Naive thymus-derived CD4-positive, alpha-beta T cell (primary cell): Measurements from ENCODE around the gene FAAP100. TPM values are rescaled to one million over a fixed set of nuclear protein-coding genes. Genes with fewer than 3 reads are reported as not detected.

Experiments used
- ATAC-seq: fragments of 150-1000 bp; cut with Tn5 transposase; 2 replicates; pipeline ENCODE4 v1.10.0; 2021; ENCODE audit warnings: mild to moderate bottlenecking, moderate library complexity
- CTCF ChIA-PET: fragments of 350-600 bp; sonication (Branson Sonifier 250); formaldehyde crosslinking; loops from one replicate; lab custom pipeline; 2021; ENCODE audit warnings: antibody characterized with exemption; lab: Charles Lee
- POLR2A ChIA-PET: fragments of 350-600 bp; sonication (Branson Sonifier 250); formaldehyde crosslinking; loops from one replicate; lab custom pipeline; 2021; ENCODE audit warnings: antibody characterized with exemption, inconsistent platforms; lab: Charles Lee
- DNase-seq, 9 donors: peaks; one replicate each; pipeline versions ENCODE4 v3.0.0 to v3.0.0-alpha.2; 2020 to 2022; ENCODE audit warnings: mixed read lengths in 1 of 9
- H3K27ac ChIP-seq: one replicate; pipeline ENCODE4 v1.7.0; 2013; ENCODE audit warnings: mild to moderate bottlenecking, low read depth, low read length, moderate library complexity
- H3K27me3 ChIP-seq, 2 donors: one replicate each; pipeline ENCODE4 v1.7.0; 2013; ENCODE audit warnings: low read length in 2 of 2, mild to moderate bottlenecking in 2 of 2, moderate library complexity in 2 of 2; ENCODE audit not compliant: control insufficient read depth in 2 of 2, insufficient read depth in 2 of 2
- H3K36me3 ChIP-seq, 3 experiments: 1 replicate in 2 of 3; 2 replicates in 1 of 3; pipeline ENCODE4 v1.7.0; 2013; ENCODE audit warnings: low read length in 3 of 3, mild to moderate bottlenecking in 3 of 3, moderate library complexity in 1 of 3; ENCODE audit not compliant: insufficient read depth in 3 of 3, control insufficient read depth in 2 of 3
- H3K4me1 ChIP-seq, 2 donors: one replicate each; pipeline ENCODE4 v1.7.0; 2013; ENCODE audit warnings: low read length in 2 of 2, mild to moderate bottlenecking in 2 of 2, moderate library complexity in 1 of 2; ENCODE audit not compliant: control insufficient read depth in 2 of 2, insufficient read depth in 2 of 2
- H3K4me3 ChIP-seq: 2 replicates; pipeline ENCODE4 v1.7.0; 2013; ENCODE audit warnings: mild to moderate bottlenecking, low read length
- H3K9me3 ChIP-seq, 3 experiments: 1 replicate in 2 of 3; 2 replicates in 1 of 3; pipeline ENCODE4 v1.7.0; 2013; ENCODE audit warnings: low read length in 3 of 3; ENCODE audit not compliant: control insufficient read depth in 2 of 3
- H3K27ac Mint-ChIP-seq, 9 donors: one replicate each; pipeline ENCODE4 v1.8.0; 2020 to 2022; ENCODE audit warnings: mixed read lengths in 9 of 9, mild to moderate bottlenecking in 8 of 9, moderate library complexity in 5 of 9, inconsistent platforms in 2 of 9
- H3K27me3 Mint-ChIP-seq, 5 donors: one replicate each; pipeline ENCODE4 v1.8.0; 2021 to 2022; ENCODE audit warnings: mixed read lengths in 5 of 5, mild to moderate bottlenecking in 1 of 5
- H3K36me3 Mint-ChIP-seq, 5 donors: one replicate each; pipeline ENCODE4 v1.8.0; 2020 to 2022; ENCODE audit warnings: mixed read lengths in 5 of 5, mild to moderate bottlenecking in 3 of 5, inconsistent platforms in 1 of 5
- H3K4me1 Mint-ChIP-seq, 7 donors: one replicate each; pipeline ENCODE4 v1.8.0; 2020 to 2022; ENCODE audit warnings: mixed read lengths in 7 of 7, mild to moderate bottlenecking in 3 of 7, inconsistent platforms in 1 of 7
- H3K4me3 Mint-ChIP-seq, 10 donors: one replicate each; pipeline ENCODE4 v1.8.0; 2020 to 2022; ENCODE audit warnings: mild to moderate bottlenecking in 10 of 10, mixed read lengths in 10 of 10, moderate library complexity in 6 of 10, inconsistent platforms in 2 of 10
- H3K9me3 Mint-ChIP-seq, 11 donors: one replicate each; pipeline ENCODE4 v1.8.0; 2020 to 2022; ENCODE audit warnings: mixed read lengths in 11 of 11, mild to moderate bottlenecking in 4 of 11, inconsistent platforms in 1 of 11, moderate library complexity in 1 of 11
- intact Hi-C, 2 donors: fragments of 100-400 bp; cut with micrococcal nuclease; formaldehyde crosslinking; loops; one replicate each; pipeline ENCODE4 v1.15.1; 2023
- polyA plus RNA-seq, 2 donors: library from polyadenylated mRNA; unstranded; fragments of 300-500 nt; fragmentation: Illumina TruSeq; gene quantifications; one replicate each; pipeline ENCODE4 v1.2.3, GENCODE V29; 2021
- total RNA-seq, 6 experiments: library from RNA in 5 of 6; stranded (reverse) in 5 of 6; gene quantifications; 1 replicate in 5 of 6; 2 replicates in 1 of 6; pipeline ENCODE4 v1.2.3 and lab custom pipeline; 2021 to 2026

Gene FAAP100
- total and polyA plus RNA-seq, 7 experiments from 2014 or later: 9.0 to 57.0 (median 37.7) TPM

DNA sequence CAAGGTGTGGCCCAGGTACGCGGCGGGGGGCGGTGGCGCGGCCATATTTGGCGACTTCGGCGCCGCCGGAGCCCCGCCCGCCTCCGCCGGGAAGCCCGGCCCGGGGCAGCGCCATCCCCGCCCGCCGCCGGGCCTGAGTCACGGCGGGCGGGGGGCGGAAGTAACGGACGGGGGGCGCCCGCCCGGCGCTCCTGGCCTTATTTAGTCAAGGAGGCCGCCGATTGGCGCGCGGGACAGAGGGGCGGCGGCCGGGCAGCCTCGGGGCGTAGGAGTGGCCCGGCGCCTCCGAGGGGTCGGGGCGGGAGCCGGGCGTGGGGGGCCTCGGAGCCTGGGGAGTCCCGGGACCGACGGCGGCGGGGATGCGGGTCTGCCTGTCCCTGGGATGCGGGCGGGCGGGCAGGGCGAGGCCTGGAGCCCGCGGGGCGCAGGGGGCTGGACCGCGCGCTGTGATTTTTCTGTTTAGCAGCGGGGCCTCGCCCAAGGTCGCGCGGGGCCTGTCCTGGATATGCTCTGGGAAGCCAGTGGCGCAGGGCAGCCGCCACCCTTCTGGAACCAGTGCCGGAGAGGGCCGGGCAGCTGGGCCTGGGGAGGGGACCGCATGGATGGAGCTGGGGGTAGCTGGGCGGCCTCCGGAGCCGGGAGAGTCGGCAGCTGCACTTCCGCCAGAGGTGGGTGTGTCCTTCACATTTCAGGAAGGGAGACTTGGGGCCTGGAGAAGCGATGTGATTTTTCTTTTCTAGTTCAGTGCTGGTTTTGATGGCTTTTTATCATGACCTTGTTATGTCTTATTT, 37.2 kb downstream of the FAAP100 start:
- ChIA-PET CTCF (interaction anchor here (1.4 kb wide), 1 partner anchor 30 kb away, joined by 3 read pairs; no protein-coding TSS in a partner anchor), POLR2A (interaction anchor here (0.7 to 7.4 kb wide), 7 partner anchors 27 to 355 kb away, joined by 3 to 65 read pairs (median 4); partner anchors contain the start of genes ARHGDIA, ARL16, FAAP100 and HGS)
- DNase-seq (peak; percentile 30 to 84 (median 41)), ATAC-seq (peak; percentile 21)
- Histone ChIP-seq H3K9me3 (no peaks in the 10 kb centered on the region), H3K4me3 (peak overlapping the region; percentile 75), H3K4me1 (peaks cover 0 to 34% of the 10 kb centered on the region in 2 donors), H3K27ac (peak overlapping the region; percentile 79), H3K36me3 (peaks cover 17 to 24% (median 19%) of the 10 kb centered on the region in 3 experiments), H3K27me3 (no peaks in the 10 kb centered on the region)
- H3K27ac Mint-ChIP-seq: peak overlapping the region; percentile 81 to 93 (median 89)
- peak overlapping the region; percentile 75 to 98 (median 86) for H3K4me3 Mint-ChIP-seq
- H3K36me3 Mint-ChIP-seq: peaks cover 5 to 30% (median 21%) of the 10 kb centered on the region in 5 donors
- intact Hi-C loops: loop anchor here (2.0 to 10.0 kb wide), 7 partner anchors 118 to 1703 kb away; partner anchors contain the start of genes ARL16 (in 2 of the 2), BAHCC1 (in 2 of the 2), HGS (in 2 of the 2) and CCDC137 (in 1 of the 2)
- peaks cover 7 to 39% (median 33%) of the 10 kb centered on the region in 7 donors for H3K4me1 Mint-ChIP-seq
- H3K27me3 Mint-ChIP-seq: peaks cover 0 to 7% (median 0%) of the 10 kb centered on the region in 5 donors
- peaks cover 0 to 19% (median 0%) of the 10 kb centered on the region in 11 donors for H3K9me3 Mint-ChIP-seq

DNA sequence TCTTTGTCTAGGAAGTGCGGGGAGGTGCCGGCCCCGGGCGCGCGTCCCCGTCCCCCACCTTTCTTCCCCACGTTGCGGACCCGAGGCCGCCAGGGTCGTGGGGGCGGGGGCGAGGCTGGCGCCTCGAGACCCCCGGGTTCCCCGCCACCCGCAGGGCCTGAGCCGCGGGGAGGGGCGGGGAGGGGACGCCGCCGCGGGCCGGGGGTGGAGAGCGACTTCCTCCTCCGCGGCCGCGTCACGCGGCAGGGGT, 37.7 kb downstream of the FAAP100 start:
- H3K27ac ChIP-seq: peak overlapping the region; percentile 79
- DNase-seq (peak in 3 of 9 donors; percentile 20 to 29 (median 26)), ATAC-seq (no peak)
- no peaks in the 10 kb centered on the region for H3K27me3 ChIP-seq
- peaks cover 0 to 19% (median 0%) of the 10 kb centered on the region in 11 donors for H3K9me3 Mint-ChIP-seq
- H3K27me3 Mint-ChIP-seq: peaks cover 0 to 7% (median 0%) of the 10 kb centered on the region in 5 donors
- H3K9me3 ChIP-seq: no peaks in the 10 kb centered on the region
- ChIA-PET CTCF (interaction anchor here (1.4 kb wide), 1 partner anchor 30 kb away, joined by 3 read pairs; no protein-coding TSS in a partner anchor), POLR2A (interaction anchor here (1.9 to 7.5 kb wide), 4 partner anchors 26 to 356 kb away, joined by 4 to 65 read pairs (median 30); partner anchors contain the start of genes ARHGDIA and FAAP100)
- peaks cover 19 to 25% (median 22%) of the 10 kb centered on the region in 3 experiments for H3K36me3 ChIP-seq
- H3K36me3 Mint-ChIP-seq: peaks cover 5 to 36% (median 26%) of the 10 kb centered on the region in 5 donors
- peaks cover 1 to 32% of the 10 kb centered on the region in 2 donors for H3K4me1 ChIP-seq
- H3K4me3 ChIP-seq: peak overlapping the region; percentile 75
- peaks cover 13 to 44% (median 38%) of the 10 kb centered on the region in 7 donors for H3K4me1 Mint-ChIP-seq
- intact Hi-C loops: loop anchor here (2.0 to 10.0 kb wide), 7 partner anchors 117 to 1702 kb away; partner anchors contain the start of genes ARL16 (in 2 of the 2), BAHCC1 (in 2 of the 2), HGS (in 2 of the 2) and CCDC137 (in 1 of the 2)
- H3K27ac Mint-ChIP-seq: peak overlapping the region in 5 of 9 donors; percentile 43 to 88 (median 81)
- H3K4me3 Mint-ChIP-seq: peak overlapping the region; percentile 72 to 98 (median 90)

DNA sequence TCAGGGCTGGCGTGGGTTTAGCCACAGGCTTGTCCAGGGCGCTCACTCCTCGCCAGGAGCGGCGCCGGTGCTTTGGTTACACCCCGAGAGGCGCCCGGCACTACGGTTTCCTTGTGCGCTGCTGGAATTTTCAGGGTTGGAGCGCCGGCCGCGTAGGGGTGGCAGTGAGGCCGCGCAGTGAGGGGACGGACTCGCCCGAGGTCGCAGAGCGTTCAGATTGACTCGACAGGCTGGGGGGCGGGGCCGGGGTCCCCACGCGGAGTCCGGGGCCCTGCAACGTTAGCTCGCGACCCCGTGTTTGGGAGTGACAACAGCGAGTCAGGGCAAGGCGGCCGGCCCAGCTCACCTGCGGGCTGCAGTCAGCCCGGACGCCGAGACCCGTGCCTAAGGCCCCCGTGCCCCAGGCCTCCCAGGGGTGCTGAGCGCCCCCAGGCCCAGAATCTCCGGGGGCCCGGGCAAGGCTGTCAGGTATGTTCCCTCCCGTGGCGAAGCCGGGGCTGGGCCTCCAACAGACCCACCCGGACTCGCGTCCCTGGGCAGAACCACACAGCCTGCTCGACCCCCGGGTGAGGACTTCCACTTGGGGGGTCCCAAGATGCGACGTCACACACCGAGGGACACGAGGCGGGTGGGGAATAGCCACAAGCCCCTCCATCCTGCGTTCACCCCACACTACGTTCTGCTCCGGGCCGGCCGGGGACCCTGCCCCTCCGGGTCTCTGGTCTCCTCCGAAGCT, 38.2 kb downstream of the FAAP100 start:
- POLR2A ChIA-PET: interaction anchor here (0.7 to 7.5 kb wide), 8 partner anchors 25 to 982 kb away, joined by 3 to 65 read pairs (median 8); partner anchors contain the start of genes ARHGDIA and FAAP100

DNA sequence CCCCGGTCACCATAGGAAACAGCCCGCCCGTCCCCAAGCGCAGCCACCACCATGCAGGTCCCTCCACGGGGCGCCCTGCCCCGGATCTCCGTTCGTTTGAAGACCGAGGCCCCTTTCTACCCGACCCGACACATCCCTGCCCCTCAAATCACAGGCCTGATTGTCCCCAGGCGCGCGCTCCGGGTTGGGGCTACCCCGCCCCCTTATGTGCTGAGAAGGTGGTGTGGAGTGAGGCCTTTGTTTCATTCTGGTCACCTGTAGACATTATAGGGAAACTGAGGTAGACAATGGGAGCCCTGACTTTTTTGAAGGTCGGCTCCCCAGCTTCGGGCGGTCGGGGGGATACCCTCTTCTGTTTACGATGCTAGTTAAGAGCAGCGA, 38.8 kb downstream of the FAAP100 start:
- Histone ChIP-seq H3K4me3 (peak overlapping the region; percentile 75), H3K27ac (peak overlapping the region; percentile 79), H3K9me3 (no peaks in the 10 kb centered on the region), H3K4me1 (peaks cover 12 to 36% of the 10 kb centered on the region in 2 donors), H3K36me3 (peaks cover 19 to 34% (median 22%) of the 10 kb centered on the region in 3 experiments), H3K27me3 (no peaks in the 10 kb centered on the region)
- peaks cover 0 to 7% (median 0%) of the 10 kb centered on the region in 5 donors for H3K27me3 Mint-ChIP-seq
- peaks cover 10 to 45% (median 34%) of the 10 kb centered on the region in 5 donors for H3K36me3 Mint-ChIP-seq
- DNase-seq (peak in 8 of 9 donors; percentile 37 to 64 (median 51)), ATAC-seq (peak; percentile 21)
- peak overlapping the region; percentile 86 to 98 (median 90) for H3K4me3 Mint-ChIP-seq
- peaks cover 19 to 54% (median 47%) of the 10 kb centered on the region in 7 donors for H3K4me1 Mint-ChIP-seq
- intact Hi-C loops: loop anchor here (2.0 to 10.0 kb wide), 9 partner anchors 27 to 1701 kb away; partner anchors contain the start of genes ARL16 (in 2 of the 2), BAHCC1 (in 2 of the 2), HGS (in 2 of the 2) and P4HB (in 2 of the 2)
- ChIA-PET POLR2A (interaction anchor here (0.7 to 7.5 kb wide), 11 partner anchors 10 to 522 kb away, joined by 3 to 65 read pairs (median 5); partner anchors contain the start of genes CHMP6, FAAP100, NDUFAF8 and TEPSIN), CTCF (no interaction called here)
- H3K9me3 Mint-ChIP-seq: peaks cover 0 to 19% (median 0%) of the 10 kb centered on the region in 11 donors
- H3K27ac Mint-ChIP-seq: peak overlapping the region; percentile 80 to 95 (median 88)

More for the DNA sequence above, 38.2 kb downstream of the FAAP100 start:
- CTCF ChIA-PET: interaction anchor here (1.4 kb wide), 1 partner anchor 29 kb away, joined by 3 read pairs; no protein-coding TSS in a partner anchor
- ATAC-seq (no peak), DNase-seq (peak in 8 of 9 donors; percentile 18 to 71 (median 37))
- peaks cover 19 to 30% (median 22%) of the 10 kb centered on the region in 3 experiments for H3K36me3 ChIP-seq
- Mint-ChIP-seq H3K4me3 (peak overlapping the region; percentile 86 to 98 (median 90)), H3K27ac (peak overlapping the region; percentile 80 to 95 (median 88)), H3K9me3 (peaks cover 0 to 19% (median 0%) of the 10 kb centered on the region in 11 donors), H3K36me3 (peaks cover 10 to 41% (median 31%) of the 10 kb centered on the region in 5 donors), H3K27me3 (peaks cover 0 to 7% (median 0%) of the 10 kb centered on the region in 5 donors), H3K4me1 (peaks cover 17 to 49% (median 43%) of the 10 kb centered on the region in 7 donors)
- peak overlapping the region; percentile 75 for H3K4me3 ChIP-seq
- H3K9me3 ChIP-seq: no peaks in the 10 kb centered on the region
- H3K27me3 ChIP-seq: no peaks in the 10 kb centered on the region
- H3K27ac ChIP-seq: peak overlapping the region; percentile 79
- intact Hi-C loops: loop anchor here (2.0 to 10.0 kb wide), 10 partner anchors 27 to 1702 kb away; partner anchors contain the start of genes ARL16 (in 2 of the 2), BAHCC1 (in 2 of the 2), HGS (in 2 of the 2) and P4HB (in 2 of the 2)
- H3K4me1 ChIP-seq: peaks cover 6 to 37% of the 10 kb centered on the region in 2 donors

DNA sequence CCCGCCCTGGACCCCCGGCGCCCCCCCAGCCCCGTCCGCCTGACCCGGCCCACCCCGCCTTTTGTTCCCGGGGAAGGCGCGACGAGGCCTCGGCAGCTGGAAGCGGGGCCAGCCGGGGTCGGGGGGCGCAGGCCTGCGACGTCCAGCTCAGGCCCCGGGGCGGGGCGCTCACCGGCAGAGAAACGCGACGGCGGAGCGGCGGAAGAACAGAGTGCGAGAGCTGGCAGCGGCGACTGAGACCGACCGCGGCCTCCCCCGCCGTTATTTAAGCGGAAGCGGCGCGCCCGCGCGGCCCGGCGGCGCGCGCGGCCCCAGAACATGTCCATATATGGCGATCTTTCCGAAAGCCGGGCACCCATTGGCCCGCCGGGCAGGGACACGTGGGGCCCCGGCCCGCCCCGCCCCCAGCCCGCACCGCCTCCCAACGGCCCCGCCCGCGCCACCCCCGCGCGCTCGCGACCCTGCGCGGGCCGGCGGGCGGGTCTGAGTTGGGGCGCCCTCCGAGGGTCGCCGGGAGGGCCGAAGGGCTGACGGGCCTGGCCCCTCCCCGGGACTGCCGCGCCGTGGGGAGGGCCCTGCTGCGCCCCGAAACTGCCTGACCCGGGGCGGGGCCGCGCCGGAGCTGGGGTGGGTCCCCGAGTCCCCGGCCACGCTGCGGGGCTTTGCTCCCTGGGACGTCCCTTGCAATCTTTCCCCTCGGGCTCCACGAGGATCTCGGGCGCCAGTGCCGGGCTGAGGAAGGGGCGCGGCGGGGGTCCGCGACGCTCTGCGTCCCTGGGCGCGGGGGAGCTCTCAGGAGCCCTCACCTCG, 39.4 kb downstream of the FAAP100 start, which contains the start of gene ACTG1:
Gene ACTG1 (minus strand): TSS at position 238 of the 810 bp plus-strand sequence. CDS start 445 bp downstream, outside the sequence.
- peaks cover 10 to 45% (median 34%) of the 10 kb centered on the region in 5 donors for H3K36me3 Mint-ChIP-seq
- ChIA-PET POLR2A (interaction anchor here (0.7 to 7.5 kb wide), 14 partner anchors 10 to 521 kb away, joined by 3 to 65 read pairs (median 4); partner anchors contain the start of genes CEP131, CHMP6, FAAP100 and NDUFAF8), CTCF (no interaction called here)
- intact Hi-C loops: loop anchor here (1.0 to 10.0 kb wide), 11 partner anchors 26 to 1700 kb away; partner anchors contain the start of genes ARL16 (in 2 of the 2), BAHCC1 (in 2 of the 2), HGS (in 2 of the 2) and P4HB (in 2 of the 2)
- peaks cover 0 to 19% (median 0%) of the 10 kb centered on the region in 11 donors for H3K9me3 Mint-ChIP-seq
- H3K27me3 Mint-ChIP-seq: peaks cover 0 to 7% (median 0%) of the 10 kb centered on the region in 5 donors
- peaks cover 23 to 53% (median 47%) of the 10 kb centered on the region in 7 donors for H3K4me1 Mint-ChIP-seq
- H3K27ac Mint-ChIP-seq: peak within 1 kb of the TSS; percentile 92 to 99 (median 95)
- peak; percentile 87 to 93 (median 92) for DNase-seq
- H3K9me3 ChIP-seq: no peaks in the 10 kb centered on the region
- ATAC-seq: peak; percentile 87
- H3K36me3 ChIP-seq: peaks cover 19 to 34% (median 22%) of the 10 kb centered on the region in 3 experiments
- H3K4me3 Mint-ChIP-seq: peak within 1 kb of the TSS; percentile 91 to 100 (median 98)
- peak within 1 kb of the TSS; percentile 79 for H3K27ac ChIP-seq
- H3K4me1 ChIP-seq: peaks cover 12 to 31% of the 10 kb centered on the region in 2 donors
- H3K4me3 ChIP-seq: peak within 1 kb of the TSS; percentile 77
- no peaks in the 10 kb centered on the region for H3K27me3 ChIP-seq
